Adrenal gland (tissue), 5 donors: ENCODE data around the gene KDM4C.

Experiments used
- POLR2A ChIP-seq, 2 donors: fragments of 450-650 bp; IDR thresholded peaks; one replicate each; pipeline ENCODE4 v1.6.1; 2017; ENCODE audit warnings: antibody characterized with exemption in 2 of 2, mild to moderate bottlenecking in 2 of 2, moderate library complexity in 1 of 2
- TF ChIP-seq, protein P1 (sequence below), 6 experiments: fragments of 450-650 bp in 4 of 6; fragments of 200-600 bp in 2 of 6; sonication (generic) in 1 of 6; IDR thresholded peaks; 1 replicate in 5 of 6; 2 replicates in 1 of 6; pipeline versions ENCODE4 v1.5.1 to v1.8.0; 2016 to 2021; ENCODE audit warnings: antibody characterized with exemption in 6 of 6, mild to moderate bottlenecking in 2 of 6, moderate library complexity in 1 of 6
- donor health status: DM: no; HTN: no; CAD: no.

DNA sequence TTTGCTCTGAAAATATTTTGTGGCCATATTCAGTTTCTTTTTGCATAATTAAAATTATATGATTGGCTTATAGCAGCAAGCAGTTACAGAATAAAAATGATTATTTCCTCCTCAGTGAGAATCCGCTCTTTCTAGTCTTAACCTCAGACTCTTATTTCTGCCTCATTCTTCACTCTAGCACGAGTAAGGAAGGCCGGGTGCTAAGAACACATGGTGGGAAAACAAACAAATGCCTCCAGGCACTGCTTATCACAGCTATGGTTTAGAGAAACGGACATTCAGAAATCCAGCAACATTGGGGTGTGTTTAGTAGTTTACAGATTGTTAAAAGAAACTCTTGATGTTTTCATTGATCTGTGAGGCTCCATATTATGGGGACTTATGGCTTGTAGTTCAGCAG is 168.7 kb downstream of the KDM4C start:
- TF ChIP-seq, protein P1, sequence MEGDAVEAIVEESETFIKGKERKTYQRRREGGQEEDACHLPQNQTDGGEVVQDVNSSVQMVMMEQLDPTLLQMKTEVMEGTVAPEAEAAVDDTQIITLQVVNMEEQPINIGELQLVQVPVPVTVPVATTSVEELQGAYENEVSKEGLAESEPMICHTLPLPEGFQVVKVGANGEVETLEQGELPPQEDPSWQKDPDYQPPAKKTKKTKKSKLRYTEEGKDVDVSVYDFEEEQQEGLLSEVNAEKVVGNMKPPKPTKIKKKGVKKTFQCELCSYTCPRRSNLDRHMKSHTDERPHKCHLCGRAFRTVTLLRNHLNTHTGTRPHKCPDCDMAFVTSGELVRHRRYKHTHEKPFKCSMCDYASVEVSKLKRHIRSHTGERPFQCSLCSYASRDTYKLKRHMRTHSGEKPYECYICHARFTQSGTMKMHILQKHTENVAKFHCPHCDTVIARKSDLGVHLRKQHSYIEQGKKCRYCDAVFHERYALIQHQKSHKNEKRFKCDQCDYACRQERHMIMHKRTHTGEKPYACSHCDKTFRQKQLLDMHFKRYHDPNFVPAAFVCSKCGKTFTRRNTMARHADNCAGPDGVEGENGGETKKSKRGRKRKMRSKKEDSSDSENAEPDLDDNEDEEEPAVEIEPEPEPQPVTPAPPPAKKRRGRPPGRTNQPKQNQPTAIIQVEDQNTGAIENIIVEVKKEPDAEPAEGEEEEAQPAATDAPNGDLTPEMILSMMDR (IDR thresholded peaks at IDR 0.05), result no peak
- TF ChIP-seq POLR2A (IDR thresholded peaks at IDR 0.05), result no peak
